CD14-positive monocyte (primary cell): ENCODE results near the gene TFAP2E. TPM values are rescaled to one million over a fixed set of nuclear protein-coding genes. Genes with fewer than 3 reads are reported as not detected.

ENCODE experiments used
- DNase-seq, 3 donors: peaks; one replicate each; pipeline ENCODE4 v3.0.0-alpha.2; 2011 to 2022
- H2AFZ ChIP-seq: 2 replicates; pipeline ENCODE4 v1.6.0; 2012; ENCODE audit warnings: mild to moderate bottlenecking, low read depth, low read length, inconsistent platforms; ENCODE audit not compliant: insufficient read depth, poor library complexity, severe bottlenecking
- H3K27ac ChIP-seq, 2 donors: 1 replicate in 1 of 2; 2 replicates in 1 of 2; pipeline ENCODE4 v1.5.1; 2012 to 2013; ENCODE audit warnings: low read length in 2 of 2, control low read depth in 1 of 2, inconsistent platforms in 1 of 2, low read depth in 1 of 2, mild to moderate bottlenecking in 1 of 2
- H3K27me3 ChIP-seq, 2 donors: one replicate each; pipeline versions ENCODE4 v1.6.0 to v1.6.1; 2011 to 2013; ENCODE audit warnings: low read length in 2 of 2; ENCODE audit not compliant: control insufficient read depth in 2 of 2, insufficient read depth in 2 of 2
- H3K36me3 ChIP-seq, 2 donors: replicated peaks in 1 of 2; 1 replicate in 1 of 2; 2 replicates in 1 of 2; pipeline versions ENCODE4 v1.5.1 to v1.6.1; 2012 to 2013; ENCODE audit warnings: low read length in 2 of 2, control low read depth in 1 of 2, inconsistent platforms in 1 of 2, mild to moderate bottlenecking in 1 of 2; ENCODE audit not compliant: insufficient read depth in 2 of 2, control insufficient read depth in 1 of 2
- H3K4me1 ChIP-seq, 2 donors: 1 replicate in 1 of 2; 2 replicates in 1 of 2; pipeline versions ENCODE4 v1.5.1 to v1.6.1; 2012 to 2013; ENCODE audit warnings: low read length in 2 of 2, control low read depth in 1 of 2, inconsistent platforms in 1 of 2, mild to moderate bottlenecking in 1 of 2, moderate library complexity in 1 of 2; ENCODE audit not compliant: insufficient read depth in 2 of 2, control insufficient read depth in 1 of 2
- H3K4me2 ChIP-seq: replicated peaks from 2 replicates; pipeline ENCODE3; 2012; ENCODE audit warnings: low read length, moderate library complexity, mild to moderate bottlenecking; ENCODE audit not compliant: poor library complexity, severe bottlenecking; ENCODE audit errors: extremely low read depth
- H3K4me3 ChIP-seq, 3 experiments: fragments of 200-600 bp in 1 of 3; sonication (generic) in 1 of 3; replicated peaks in 1 of 3; 1 replicate in 2 of 3; 2 replicates in 1 of 3; pipeline ENCODE4 v1.5.1; 2011 to 2013; ENCODE audit warnings: low read length in 3 of 3, mild to moderate bottlenecking in 3 of 3, control low read depth in 2 of 3, low read depth in 2 of 3, inconsistent platforms in 1 of 3, moderate library complexity in 1 of 3
- H3K79me2 ChIP-seq: 2 replicates; pipeline ENCODE4 v1.6.0; 2012; ENCODE audit warnings: mild to moderate bottlenecking, control low read depth, inconsistent platforms, low read length, moderate library complexity; ENCODE audit not compliant: insufficient read depth
- H3K9ac ChIP-seq: 2 replicates; pipeline ENCODE4 v1.6.0; 2017; ENCODE audit warnings: low read length, mild to moderate bottlenecking; ENCODE audit not compliant: insufficient read depth, poor library complexity, severe bottlenecking
- H3K9me3 ChIP-seq, 2 donors: replicated peaks in 1 of 2; 1 replicate in 1 of 2; 2 replicates in 1 of 2; pipeline versions ENCODE4 v1.5.1 to v1.6.1; 2012 to 2013; ENCODE audit warnings: low read length in 2 of 2, control low read depth in 1 of 2; ENCODE audit not compliant: control insufficient read depth in 1 of 2, insufficient read depth in 1 of 2
- H4K20me1 ChIP-seq: 2 replicates; pipeline ENCODE4 v1.6.0; 2012; ENCODE audit warnings: mild to moderate bottlenecking, low read length, control low read depth, moderate library complexity; ENCODE audit not compliant: insufficient read depth
- H3K27ac Mint-ChIP-seq, 7 donors: one replicate each; pipeline ENCODE4 v1.8.0; 2020; ENCODE audit warnings: mild to moderate bottlenecking in 7 of 7, mixed read lengths in 7 of 7, moderate library complexity in 6 of 7, inconsistent platforms in 2 of 7
- H3K27me3 Mint-ChIP-seq, 3 donors: one replicate each; pipeline ENCODE4 v1.8.0; 2021 to 2022; ENCODE audit warnings: low read depth in 3 of 3, mild to moderate bottlenecking in 3 of 3, mixed read lengths in 3 of 3, moderate library complexity in 3 of 3, inconsistent platforms in 1 of 3
- H3K36me3 Mint-ChIP-seq, 2 donors: one replicate each; pipeline ENCODE4 v1.8.0; 2020; ENCODE audit warnings: mixed read lengths in 2 of 2, inconsistent platforms in 1 of 2, mild to moderate bottlenecking in 1 of 2
- H3K4me1 Mint-ChIP-seq: one replicate; pipeline ENCODE4 v1.8.0; 2020; ENCODE audit warnings: mild to moderate bottlenecking, mixed read lengths
- H3K4me3 Mint-ChIP-seq, 2 donors: one replicate each; pipeline ENCODE4 v1.8.0; 2020; ENCODE audit warnings: mild to moderate bottlenecking in 2 of 2, mixed read lengths in 2 of 2, moderate library complexity in 1 of 2
- H3K9me3 Mint-ChIP-seq, 7 donors: one replicate each; pipeline ENCODE4 v1.8.0; 2020 to 2022; ENCODE audit warnings: mixed read lengths in 7 of 7, mild to moderate bottlenecking in 6 of 7, moderate library complexity in 6 of 7, inconsistent platforms in 2 of 7
- WGBS: methylation state at CpG from one replicate; pipeline ENCODE4 v1.1.5; 2013; ENCODE audit warnings: missing lambda C conversion rate; ENCODE audit not compliant: insufficient coverage; 5-methylcytosine and 5-hydroxymethylcytosine counted together
- intact Hi-C, 2 donors: fragments of 100-400 bp; cut with micrococcal nuclease; formaldehyde crosslinking; loops; one replicate each; pipeline versions ENCODE4 v1.15.0 to v1.15.1; 2023
- polyA plus RNA-seq, 3 donors: library from polyadenylated mRNA; depleted of rRNA in 1 of 3; unstranded in 2 of 3; stranded (reverse) in 1 of 3; fragments of 300-500 nt in 2 of 3; fragments of >200 nt in 1 of 3; fragmentation: Illumina TruSeq in 2 of 3; gene quantifications; 1 replicate in 2 of 3; 2 replicates in 1 of 3; pipeline ENCODE4 v1.2.3, GENCODE V29; 2012 to 2021
- TF ChIP-seq, protein P1 (sequence below): fragments of 200-600 bp; IDR thresholded peaks from one replicate; pipeline ENCODE4 v1.8.0; 2022; ENCODE audit warnings: antibody characterized with exemption, mild to moderate bottlenecking

Gene TFAP2E
- polyA plus RNA-seq, 3 donors: 0.77 to 4.5 (median 1.5) TPM

DNA sequence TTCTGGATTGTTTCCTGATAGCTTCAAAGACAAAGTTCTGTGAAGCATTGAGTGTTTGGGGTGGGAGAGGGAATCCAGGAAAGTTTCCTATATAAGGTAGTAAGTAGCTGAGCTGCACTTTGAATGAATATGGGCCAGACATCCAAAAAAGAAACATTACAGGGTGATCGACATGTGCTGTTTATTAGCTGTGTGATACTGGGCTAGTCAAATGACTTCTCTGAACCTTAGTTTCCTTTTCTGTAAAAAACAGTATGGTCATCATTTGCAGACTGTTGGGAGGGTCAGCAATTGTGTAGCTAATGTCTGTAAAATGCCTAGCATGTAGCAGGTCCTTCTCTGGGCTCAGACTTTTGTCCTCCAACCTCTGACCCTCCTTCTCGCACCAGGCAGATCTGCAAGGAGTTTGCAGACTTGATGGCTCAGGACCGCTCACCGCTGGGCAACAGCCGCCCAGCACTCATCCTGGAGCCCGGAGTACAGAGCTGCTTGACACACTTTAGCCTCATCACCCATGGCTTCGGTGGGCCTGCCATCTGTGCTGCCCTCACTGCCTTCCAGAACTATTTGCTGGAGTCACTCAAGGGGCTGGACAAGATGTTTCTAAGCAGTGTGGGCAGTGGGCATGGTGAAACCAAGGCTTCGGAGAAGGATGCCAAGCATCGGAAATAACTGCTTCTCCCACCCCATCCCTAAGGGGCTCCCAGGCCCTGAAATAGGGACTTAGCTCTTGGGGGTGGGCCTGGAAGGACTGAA lies 21.1 kb downstream of the TFAP2E start:
- H4K20me1 ChIP-seq: no peaks in the 10 kb centered on the region
- intact Hi-C loops: no loop called here
- Mint-ChIP-seq H3K4me3 (no peak overlapping the region), H3K4me1 (peaks cover 8% of the 10 kb centered on the region), H3K27ac (peak overlapping the region in 1 of 7 donors; percentile 15), H3K27me3 (no peaks in the 10 kb centered on the region), H3K36me3 (peaks cover 23 to 39% of the 10 kb centered on the region in 2 donors), H3K9me3 (no peaks in the 10 kb centered on the region)
- H3K4me1 ChIP-seq: no peaks in the 10 kb centered on the region
- no peak overlapping the region for H3K4me2 ChIP-seq
- no peak overlapping the region for H3K4me3 ChIP-seq
- H3K9ac ChIP-seq: no peak overlapping the region
- no peak overlapping the region for H3K27ac ChIP-seq
- no peaks in the 10 kb centered on the region for H3K79me2 ChIP-seq
- peaks cover 15 to 35% of the 10 kb centered on the region in 2 donors for H3K36me3 ChIP-seq
- no peaks in the 10 kb centered on the region for H3K27me3 ChIP-seq
- H2AFZ ChIP-seq: no peak overlapping the region
- no peak for DNase-seq
- TF ChIP-seq, protein P1, sequence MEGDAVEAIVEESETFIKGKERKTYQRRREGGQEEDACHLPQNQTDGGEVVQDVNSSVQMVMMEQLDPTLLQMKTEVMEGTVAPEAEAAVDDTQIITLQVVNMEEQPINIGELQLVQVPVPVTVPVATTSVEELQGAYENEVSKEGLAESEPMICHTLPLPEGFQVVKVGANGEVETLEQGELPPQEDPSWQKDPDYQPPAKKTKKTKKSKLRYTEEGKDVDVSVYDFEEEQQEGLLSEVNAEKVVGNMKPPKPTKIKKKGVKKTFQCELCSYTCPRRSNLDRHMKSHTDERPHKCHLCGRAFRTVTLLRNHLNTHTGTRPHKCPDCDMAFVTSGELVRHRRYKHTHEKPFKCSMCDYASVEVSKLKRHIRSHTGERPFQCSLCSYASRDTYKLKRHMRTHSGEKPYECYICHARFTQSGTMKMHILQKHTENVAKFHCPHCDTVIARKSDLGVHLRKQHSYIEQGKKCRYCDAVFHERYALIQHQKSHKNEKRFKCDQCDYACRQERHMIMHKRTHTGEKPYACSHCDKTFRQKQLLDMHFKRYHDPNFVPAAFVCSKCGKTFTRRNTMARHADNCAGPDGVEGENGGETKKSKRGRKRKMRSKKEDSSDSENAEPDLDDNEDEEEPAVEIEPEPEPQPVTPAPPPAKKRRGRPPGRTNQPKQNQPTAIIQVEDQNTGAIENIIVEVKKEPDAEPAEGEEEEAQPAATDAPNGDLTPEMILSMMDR: no peak
- no peaks in the 10 kb centered on the region for H3K9me3 ChIP-seq
- 100% methylated on average over 6 of the region's 9 CpGs for WGBS

DNA sequence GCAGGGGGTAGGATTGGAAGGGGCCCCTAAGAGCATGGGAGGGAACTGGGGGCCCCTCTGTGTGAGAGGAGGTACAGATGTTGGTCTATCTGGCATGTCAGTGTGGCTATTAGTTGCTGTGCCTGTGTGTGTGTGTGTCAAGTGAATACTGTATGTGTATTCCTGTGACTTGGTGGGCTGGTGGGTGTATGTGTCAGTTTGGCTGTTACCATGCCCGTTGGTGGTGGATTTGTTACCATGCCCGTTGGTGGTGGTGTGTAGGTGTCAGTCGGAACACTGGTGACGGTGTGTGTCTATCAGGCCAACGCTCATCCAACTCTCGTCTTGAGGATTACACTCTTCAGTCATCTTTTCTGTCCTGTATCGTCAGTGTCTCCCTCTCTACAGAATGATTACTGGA lies 22.6 kb downstream of the TFAP2E start:
- Histone ChIP-seq H3K4me1 (no peaks in the 10 kb centered on the region), H3K27ac (no peak overlapping the region), H4K20me1 (no peaks in the 10 kb centered on the region), H3K36me3 (peaks cover 11 to 41% of the 10 kb centered on the region in 2 donors), H3K9me3 (no peaks in the 10 kb centered on the region), H2AFZ (no peak overlapping the region), H3K79me2 (no peaks in the 10 kb centered on the region), H3K9ac (no peak overlapping the region), H3K27me3 (no peaks in the 10 kb centered on the region), H3K4me2 (no peak overlapping the region), H3K4me3 (no peak overlapping the region)
- Mint-ChIP-seq H3K4me3 (no peak overlapping the region), H3K36me3 (peaks cover 29 to 38% of the 10 kb centered on the region in 2 donors), H3K9me3 (no peaks in the 10 kb centered on the region), H3K27me3 (no peaks in the 10 kb centered on the region), H3K27ac (peak overlapping the region in 1 of 7 donors; percentile 13), H3K4me1 (peaks cover 8% of the 10 kb centered on the region)
- intact Hi-C loops: no loop called here
- TF ChIP-seq, protein P1: no peak
- 100% methylated on average over 2 of the region's 7 CpGs for whole genome bisulfite sequencing
- no peak for DNase-seq
